GM12801 (cell line): ENCODE data around the gene COL9A2.

Experiments used
- CTCF ChIP-seq: IDR thresholded peaks from one replicate; pipeline ENCODE4 v1.5.1; 2011; ENCODE audit warnings: control low read depth; ENCODE audit not compliant: insufficient read length; ENCODE audit errors: extremely low read depth

COL9A2 gene

GRCh38 chr1:40265298-40265697 lies 51.8 kb downstream of the COL9A2 start:
- TF ChIP-seq CTCF, result no peak

GRCh38 chr1:40264354-40264781 lies 52.7 kb downstream of the COL9A2 start:
- TF ChIP-seq CTCF, result no peak

- no peak for TF ChIP-seq CTCF
Observed at GRCh38 chr1:40258445-40258769, 58.7 kb downstream of the COL9A2 start.

- no peak for TF ChIP-seq CTCF
Observed at GRCh38 chr1:40257688-40258444, 59.2 kb downstream of the COL9A2 start, which contains the start of gene ZMPSTE24. TSS of gene ZMPSTE24 (plus strand) at chr1:40258236. CDS start at chr1:40258272, 36 bp downstream.

- no peak for TF ChIP-seq CTCF
Observed at GRCh38 chr1:40257313-40257687, 59.8 kb downstream of the COL9A2 start.

- no peak for TF ChIP-seq CTCF
Observed at GRCh38 chr1:40256401-40257084, 60.5 kb downstream of the COL9A2 start.

GRCh38 chr1:40255231-40255630 lies 61.9 kb downstream of the COL9A2 start:
- TF ChIP-seq CTCF, result no peak
